Measurements from ENCODE around the gene SHCBP1L.
"Not testable (repeated sequence)": the region's sequence is repeated elsewhere in the genome, so short reads cannot be mapped to it uniquely, and the experiment has no call there.

SHCBP1L gene

GRCh38 chr1:182962554-182963115 is 9.7 kb upstream of the SHCBP1L start:
- peak; percentile 53 to 81 for DNase-seq

DNA sequence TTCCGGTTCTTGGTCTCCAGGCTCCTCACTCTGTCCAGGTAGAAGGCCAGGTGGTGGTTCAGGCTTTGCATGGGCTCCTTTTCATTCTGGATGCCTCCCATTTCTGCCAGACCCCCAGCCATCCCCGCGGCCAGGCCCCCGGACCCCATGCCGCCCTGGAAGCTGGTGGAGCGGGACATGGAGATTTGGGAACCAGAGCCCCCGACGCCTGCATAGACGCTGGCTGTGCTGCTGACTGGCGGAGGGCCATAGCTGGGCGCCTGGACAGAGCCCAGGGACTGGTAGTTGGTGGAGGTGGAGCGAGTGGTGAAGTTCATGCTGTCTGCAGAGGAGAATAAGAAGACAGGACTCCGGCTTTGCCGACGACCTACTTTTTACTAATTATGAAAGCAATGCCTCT is 7.1 kb upstream of the SHCBP1L start:
- DNase-seq = no peak

DNA sequence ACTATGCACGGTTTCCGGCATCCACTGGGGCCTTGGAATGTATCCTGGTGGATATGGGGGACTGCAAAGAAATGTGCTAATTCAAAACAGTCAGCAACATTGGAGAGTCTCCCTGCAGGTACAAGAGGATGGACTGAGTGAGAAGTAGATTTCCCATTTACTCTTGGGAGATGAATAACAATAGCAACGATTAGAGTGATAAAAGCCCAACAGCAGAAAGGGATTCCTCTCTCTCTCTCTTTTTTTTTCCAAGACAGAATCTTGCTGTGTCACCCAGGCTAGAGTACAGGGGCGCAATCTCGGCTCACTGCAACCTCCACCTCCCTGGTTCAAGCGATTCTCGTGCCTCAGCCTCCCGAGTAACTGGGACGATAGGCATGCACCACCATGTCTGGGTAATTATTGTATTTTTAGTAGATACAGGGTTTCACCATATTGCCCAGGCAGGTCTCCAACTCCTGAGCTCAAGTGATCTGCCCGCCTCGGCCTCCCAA is 5.0 kb upstream of the SHCBP1L start:
- DNase-seq = no peak

DNA sequence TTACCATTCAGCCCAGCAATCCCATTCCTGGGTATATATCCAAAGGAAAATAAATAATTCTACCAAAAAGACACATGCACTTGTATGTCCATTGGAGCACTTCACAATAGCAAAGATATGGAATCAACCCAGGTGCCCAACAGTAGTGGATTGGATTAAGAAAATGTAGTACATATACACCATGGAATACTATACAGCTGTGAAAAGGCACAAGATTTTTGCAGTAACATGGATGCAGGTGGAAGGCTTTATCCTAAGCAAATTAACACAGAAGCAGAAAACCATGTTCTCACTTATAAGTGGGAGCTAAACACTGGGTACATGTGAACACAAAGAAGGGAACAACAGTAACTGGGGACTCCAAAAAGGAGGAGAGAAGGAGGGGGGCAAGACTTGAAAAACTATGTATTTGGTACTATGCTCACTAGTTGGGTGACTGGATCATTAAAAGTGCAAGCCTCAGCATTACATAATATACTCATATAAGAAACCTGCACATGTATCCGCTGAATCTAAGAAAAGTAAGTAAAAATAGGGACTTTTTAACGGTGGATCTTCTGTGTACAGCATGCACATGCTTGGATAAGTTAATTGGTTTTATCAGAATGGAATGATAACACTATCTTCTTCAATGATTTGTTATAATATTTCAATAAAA is 3.9 kb upstream of the SHCBP1L start:
- DNase-seq = no peak

- peak; percentile 96 to 99 for DNase-seq
These were observed 2.9 kb upstream of the SHCBP1L start for GRCh38 chr1:182955596-182956588.

DNA sequence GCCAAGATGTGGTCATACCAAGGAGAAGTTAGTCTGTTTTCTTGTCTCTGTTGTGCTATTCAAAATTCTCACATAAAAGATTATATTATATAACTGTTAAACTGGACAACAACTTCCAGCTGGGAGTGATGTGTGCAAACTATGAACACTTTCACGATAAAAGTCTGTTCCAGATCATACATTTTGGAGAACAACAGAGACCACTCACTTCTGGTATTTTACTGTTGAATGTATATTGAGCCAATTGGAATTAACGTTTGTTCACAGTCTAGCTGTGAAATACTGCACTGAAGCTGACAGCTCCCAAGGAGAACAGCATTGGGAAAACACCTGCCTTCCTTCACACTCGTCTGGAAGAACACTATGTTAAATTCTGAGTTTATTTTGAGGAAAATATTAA is 860 bp upstream of the SHCBP1L start:
- no peak for DNase-seq

DNA sequence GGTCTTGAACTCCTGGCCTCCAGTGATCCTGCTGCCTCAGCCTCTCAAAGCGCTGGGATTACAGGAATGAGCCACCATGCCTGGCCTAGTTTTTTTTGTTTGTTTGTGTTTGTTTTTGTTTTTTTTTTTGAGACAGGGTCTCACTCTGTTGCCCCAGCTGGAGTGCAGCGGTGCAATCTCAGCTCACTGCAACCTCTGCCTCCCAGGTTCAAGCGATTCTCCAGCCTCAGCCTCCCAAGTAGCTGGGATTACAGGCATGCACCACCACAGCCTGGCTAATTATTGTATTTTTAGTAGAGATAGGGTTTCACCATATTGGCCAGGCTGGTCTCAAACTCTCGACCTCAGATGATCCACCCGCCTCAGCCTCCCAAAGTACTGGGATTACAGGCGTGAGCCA is 9.6 kb downstream of the SHCBP1L start:
- DNase-seq = not testable (repeated sequence)

GRCh38 chr1:182942145-182942544 is 10.8 kb downstream of the SHCBP1L start:
- not testable (repeated sequence) for DNase-seq

- no peak for DNase-seq
These were observed 13.6 kb downstream of the SHCBP1L start for GRCh38 chr1:182939413-182939812.

DNA sequence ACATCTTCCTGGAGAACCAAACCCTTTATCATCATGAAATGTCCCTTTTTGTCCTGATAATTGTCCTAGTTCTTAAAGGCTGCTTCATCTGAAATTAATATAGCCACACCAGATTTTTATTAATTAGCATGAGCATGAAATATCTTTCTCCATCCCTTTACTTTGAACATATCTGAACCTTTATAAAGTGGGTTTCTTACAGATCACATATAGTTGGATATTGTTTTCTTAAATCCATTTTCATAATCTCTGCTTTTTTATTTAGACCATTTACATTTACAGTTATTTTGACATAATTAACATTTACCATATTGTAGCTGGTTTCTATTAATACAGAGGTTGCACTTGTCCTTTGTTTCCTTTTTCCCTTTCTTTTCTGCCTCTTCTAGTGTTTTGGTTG is 17.2 kb downstream of the SHCBP1L start:
- DNase-seq = no peak

DNA sequence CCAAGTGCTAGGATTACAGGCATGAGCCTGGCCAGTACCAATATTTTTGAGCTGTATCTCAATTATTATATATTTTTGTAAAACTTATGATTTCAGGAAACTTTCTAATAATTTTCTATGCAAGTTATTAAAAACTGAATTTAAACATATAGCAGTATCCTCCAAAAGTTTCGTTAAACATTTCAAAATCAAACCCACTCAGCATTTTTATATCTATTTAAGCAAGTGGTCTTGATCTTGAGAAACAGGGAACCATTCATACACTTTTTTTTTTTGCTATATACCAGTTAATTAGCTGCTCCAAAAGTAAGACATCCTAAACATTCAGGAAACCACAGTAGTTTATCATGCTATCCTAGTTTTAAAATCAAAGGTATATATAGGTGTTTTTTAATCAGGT is 22.0 kb downstream of the SHCBP1L start:
- no peak for DNase-seq

GRCh38 chr1:182927693-182928433 is 25.1 kb downstream of the SHCBP1L start:
- DNase-seq = no peak

DNA sequence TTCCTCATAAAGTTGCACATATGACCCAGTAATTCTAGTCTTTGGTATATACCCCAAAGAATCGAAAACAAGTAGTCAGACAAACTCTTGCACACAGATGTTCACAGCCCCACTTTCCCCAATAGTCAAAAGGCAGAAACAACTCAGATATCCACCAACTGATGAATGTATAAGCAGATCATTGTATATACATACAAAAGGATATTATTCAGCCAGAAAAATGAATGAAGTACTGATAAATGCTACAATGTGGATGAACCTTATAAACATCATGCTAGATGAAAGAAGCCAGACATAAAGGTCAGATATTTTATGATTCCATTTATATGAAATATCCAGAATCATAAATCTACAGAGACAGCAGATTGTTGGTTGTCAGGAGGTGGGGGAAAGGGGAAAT is 27.3 kb downstream of the SHCBP1L start:
- DNase-seq = no peak

- DNase-seq = no peak
These were observed 35.6 kb downstream of the SHCBP1L start for GRCh38 chr1:182917378-182917777.

- DNase-seq = no peak
These were observed 39.6 kb downstream of the SHCBP1L start for GRCh38 chr1:182913401-182913800.

GRCh38 chr1:182910143-182910542 is 42.8 kb downstream of the SHCBP1L start:
- peak in 1 of 2 experiments; percentile 23 for DNase-seq

DNA sequence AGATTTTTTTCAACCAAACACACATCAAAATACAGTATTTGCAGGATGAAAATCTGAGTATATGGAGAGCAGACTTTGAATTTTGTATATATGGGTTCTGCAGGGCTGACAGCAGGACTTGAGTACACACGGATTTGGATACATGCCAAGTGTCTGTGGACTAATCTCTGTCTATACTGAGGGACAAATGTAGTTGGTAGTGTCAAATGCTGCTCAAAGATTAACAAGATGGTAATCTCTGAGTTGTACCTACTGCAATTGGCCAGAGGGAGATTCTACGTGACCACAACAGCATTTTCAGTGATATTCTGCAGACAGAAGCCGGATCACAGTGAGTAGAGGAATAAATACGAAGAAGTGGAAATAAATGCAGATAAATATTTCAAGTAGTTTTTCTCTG is 43.4 kb downstream of the SHCBP1L start:
- peak in 1 of 2 experiments; percentile 39 for DNase-seq

- DNase-seq = no peak
These were observed 47.6 kb downstream of the SHCBP1L start for GRCh38 chr1:182905321-182905720.

DNA sequence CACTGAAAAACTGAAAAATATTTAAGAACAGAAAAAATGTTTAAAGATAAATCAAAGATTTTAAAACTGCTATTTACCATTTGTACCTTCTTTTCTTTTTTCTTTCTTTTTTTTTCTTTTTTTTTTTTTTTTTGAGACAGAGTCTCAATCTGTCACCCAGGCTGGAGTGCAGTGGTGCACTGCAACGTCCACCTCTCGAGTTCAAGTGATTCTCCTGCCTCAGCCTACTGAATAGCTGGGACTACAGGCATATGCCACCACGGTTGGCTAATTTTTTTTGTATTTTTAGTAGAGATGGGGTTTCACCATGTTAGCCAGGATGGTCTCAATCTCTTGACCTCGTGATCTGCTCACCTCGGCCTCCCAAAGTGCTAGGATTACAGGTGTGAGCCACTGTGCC is 51.0 kb downstream of the SHCBP1L start:
- not testable (repeated sequence) for DNase-seq

DNA sequence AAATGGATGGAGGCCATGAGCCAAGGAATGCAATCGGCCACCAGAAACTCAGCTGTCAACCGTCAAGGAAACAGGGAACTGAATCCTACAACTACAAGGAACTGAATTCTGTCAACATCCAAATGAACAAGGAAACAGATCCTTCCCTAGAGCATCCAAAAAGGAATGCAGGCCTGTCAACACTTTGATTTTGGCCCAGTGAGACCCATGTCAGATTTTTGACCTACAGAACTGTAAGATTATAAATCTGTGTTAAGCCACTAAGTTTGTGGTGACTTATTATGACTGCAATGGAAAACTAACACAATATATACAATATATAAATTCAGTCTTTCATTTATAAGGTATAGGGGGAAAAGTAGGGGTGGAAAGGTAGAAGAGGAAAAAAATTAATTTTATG is 55.3 kb downstream of the SHCBP1L start:
- DNase-seq = no peak

GRCh38 chr1:182890927-182891610 is 61.9 kb downstream of the SHCBP1L start:
- peak; percentile 18 to 72 for DNase-seq

GRCh38 chr1:182889997-182890396 is 63.0 kb downstream of the SHCBP1L start:
- DNase-seq = no peak
